K562 (cell line): ENCODE measurements around the gene SF3A2. TPM values are rescaled to one million over a fixed set of nuclear protein-coding genes. Genes with fewer than 3 reads are reported as not detected.
A peak's percentile ranks its signal among the peaks of the same experiment; 100 is the strongest.

Source experiments
- ATAC-seq: fragments of 200-7000 bp; cut with Tn5 transposase; 3 replicates; pipeline ENCODE4 v1.9.1; 2020; ENCODE audit warnings: moderate library complexity
- BruUV-seq: library from RNA; stranded (reverse); fragments of 400-500 nt; replicated peaks from 2 replicates; lab custom pipeline; 2021; lab: Mats Ljungman, UMichigan
- CTCF ChIA-PET: fragments of 300-600 bp; formaldehyde crosslinking; extraction: SDS; loops from one replicate; lab custom pipeline; 2021; ENCODE audit warnings: low intra/inter-chr PET ratio; lab: Yijun Ruan, JAX
- POLR2A ChIA-PET: fragments of 300-600, 350-650 bp; sonication (Branson Sonifier 250); formaldehyde crosslinking; extraction: SDS; loops from one replicate; lab custom pipeline; 2021; ENCODE audit warnings: antibody characterized with exemption, inconsistent platforms; lab: Yijun Ruan, JAX
- DNase-seq, 4 experiments: peaks; one replicate each; pipeline versions ENCODE4 v3.0.0 to v3.0.0-alpha.2; 2011 to 2018; ENCODE audit warnings: low spot score in 3 of 4, mixed read lengths in 3 of 4; ENCODE audit errors: extremely low read depth in 1 of 4
- FAIRE-seq: peaks from 2 replicates; lab custom pipeline; 2011; peaks lifted over from hg19 to GRCh38; lab: Jason Lieb, UNC
- H2AFZ ChIP-seq: 2 replicates; pipeline ENCODE4 v1.6.0; 2011; ENCODE audit warnings: low read depth, low read length, control low read depth, inconsistent platforms
- H3K27ac ChIP-seq: fragments of 200-600 bp; 3 replicates; pipeline ENCODE4 v1.8.0; 2011; ENCODE audit warnings: low read depth, mild to moderate bottlenecking, control low read depth, inconsistent platforms, low read length, moderate library complexity, mixed read lengths; ENCODE audit errors: extremely low read depth
- H3K27me3 ChIP-seq, 2 experiments: fragments of 300-600 bp in 1 of 2; 2 replicates in 1 of 2; 3 replicates in 1 of 2; pipeline versions ENCODE4 v1.6.0 to v1.8.0; 2011; ENCODE audit warnings: inconsistent platforms in 2 of 2, low read length in 2 of 2, mild to moderate bottlenecking in 1 of 2, mixed read lengths in 1 of 2, moderate library complexity in 1 of 2; ENCODE audit not compliant: control insufficient read depth in 2 of 2, insufficient read depth in 2 of 2
- H3K36me3 ChIP-seq: fragments of 300-600 bp; 3 replicates; pipeline ENCODE4 v1.8.0; 2011; ENCODE audit warnings: mild to moderate bottlenecking, low read length, inconsistent platforms; ENCODE audit not compliant: control insufficient read depth, insufficient read depth
- H3K4me1 ChIP-seq, 2 experiments: fragments of 200-600 bp in 1 of 2; replicated peaks in 1 of 2; 2 replicates in 1 of 2; 3 replicates in 1 of 2; pipeline versions ENCODE4 v1.5.1 to v1.8.0; 2011; ENCODE audit warnings: inconsistent platforms in 2 of 2, low read length in 2 of 2, mild to moderate bottlenecking in 1 of 2, mixed read lengths in 1 of 2, moderate library complexity in 1 of 2; ENCODE audit not compliant: control insufficient read depth in 2 of 2, insufficient read depth in 2 of 2
- H3K4me2 ChIP-seq: 2 replicates; pipeline ENCODE4 v1.6.1; 2011; ENCODE audit warnings: low read length, control low read depth, inconsistent platforms, mixed read lengths; ENCODE audit not compliant: insufficient read depth
- H3K4me3 ChIP-seq: fragments of 200-600 bp; sonication (generic), shearing (Covaris generic); 2 replicates; pipeline ENCODE4 v1.5.1; 2016; ENCODE audit warnings: control low read depth, inconsistent platforms
- H3K79me2 ChIP-seq: fragments of 200-600 bp; 3 replicates; pipeline ENCODE4 v1.8.0; 2011; ENCODE audit warnings: low read length, inconsistent platforms; ENCODE audit not compliant: control insufficient read depth, insufficient read depth
- H3K9ac ChIP-seq, 2 experiments: 2 replicates each; pipeline versions ENCODE4 v1.6.0 to v1.6.1; 2011; ENCODE audit warnings: low read depth in 2 of 2, low read length in 2 of 2, control low read depth in 1 of 2, inconsistent platforms in 1 of 2, mild to moderate bottlenecking in 1 of 2, mixed read lengths in 1 of 2; ENCODE audit not compliant: insufficient read depth in 1 of 2
- H3K9me1 ChIP-seq: one replicate; pipeline ENCODE4 v1.6.0; 2011; ENCODE audit warnings: inconsistent platforms, mild to moderate bottlenecking, low read length, moderate library complexity; ENCODE audit not compliant: control insufficient read depth, insufficient read depth
- H3K9me3 ChIP-seq: replicated peaks from 2 replicates; pipeline ENCODE4 v1.5.1; 2011; ENCODE audit warnings: low read depth, low read length, inconsistent platforms; ENCODE audit not compliant: control insufficient read depth, insufficient read depth
- H4K20me1 ChIP-seq: replicated peaks from 2 replicates; pipeline ENCODE4 v1.6.1; 2011; ENCODE audit warnings: low read length, inconsistent platforms, mixed read lengths; ENCODE audit not compliant: control insufficient read depth, insufficient read depth
- NFE2L1 ChIP-seq: fragments of 450-650 bp; IDR thresholded peaks from 2 replicates; pipeline ENCODE4 v1.6.1; 2016; ENCODE audit warnings: missing genetic modification characterization, low read depth, mild to moderate bottlenecking, missing compliant biosample characterization, moderate library complexity, borderline replicate concordance
- RBM22 ChIP-seq: fragments of 200-400 bp; formaldehyde crosslinking; IDR thresholded peaks from 2 replicates; pipeline ENCODE4 v1.6.1; 2018; ENCODE audit warnings: low read length, low read depth; ENCODE audit not compliant: poor library complexity, severe bottlenecking
- ZBTB33 ChIP-seq: sonication (generic); formaldehyde crosslinking; IDR thresholded peaks from 2 replicates; pipeline ENCODE4 v1.8.1; 2023; ENCODE audit warnings: mild to moderate bottlenecking, missing genetic modification reagents
- ZNF121 ChIP-seq: sonication (generic); formaldehyde crosslinking; conservative IDR thresholded peaks from 2 replicates; pipeline ENCODE4 v1.8.0; 2022; ENCODE audit warnings: missing genetic modification reagents
- ZNF589 ChIP-seq: fragments of 200-800 bp; sonication (Bioruptor generic); IDR thresholded peaks from 2 replicates; pipeline ENCODE4 v1.6.1; 2016; ENCODE audit warnings: low read depth, missing genetic modification characterization, missing compliant biosample characterization
- WGBS: fragments of 100-300 bp; shearing (Covaris generic); methylation state at CpG from one replicate; pipeline ENCODE4 v1.1.6; 2016; ENCODE audit warnings: low coverage, mixed read lengths; ENCODE audit not compliant: insufficient coverage; ENCODE audit errors: missing lambda C conversion rate; 5-methylcytosine and 5-hydroxymethylcytosine counted together
- in situ Hi-C: fragments of 300-500 bp; cut with MboI; formaldehyde crosslinking; loops from 4 replicates; pipeline ENCODE4 v1.15.0; 2018; ENCODE audit warnings: inconsistent platforms, mixed read lengths
- intact Hi-C: fragments of 100-400 bp; cut with micrococcal nuclease; formaldehyde crosslinking; loops from 2 replicates; pipeline ENCODE4 v1.14.2; 2022
- polyA plus RNA-seq, 8 experiments: library from polyadenylated mRNA; depleted of rRNA in 4 of 8; stranded (reverse) in 5 of 8; unstranded in 3 of 8; fragments of >200 nt; fragmentation: Nextera tagmentation in 2 of 8; fragmentation: Illumina TruSeq in 1 of 8; extraction: Ambion mirVana in 2 of 8; extraction: Trizol in 1 of 8; gene quantifications; 2 replicates each; pipeline versions ENCODE4 v1.2.1 to v1.2.3, GENCODE V29; 2011 to 2014; ENCODE audit warnings: inconsistent platforms in 1 of 8, missing spikeins in 1 of 8
- total RNA-seq, 7 experiments: library from RNA; depleted of rRNA in 6 of 7; stranded (reverse); fragments of >200 nt in 6 of 7; fragmentation: Illumina TruSeq in 2 of 7; extraction: Trizol in 2 of 7; gene quantifications; 2 replicates each; pipeline versions ENCODE4 v1.2.1 to v1.2.3, GENCODE V29; 2011 to 2021; ENCODE audit warnings: low replicate concordance in 1 of 7

SF3A2 gene
- total and polyA plus RNA-seq, 9 of the 15 experiments (the other 6 are each of a cell fraction or from before 2014, with no cell fraction given): 0.17 to 194 (median 22.8) TPM

- no peak for TF ChIP-seq ZNF589
Observed at GRCh38 chr19:2225415-2226050, 11.1 kb upstream of the SF3A2 start (continued).

GRCh38 chr19:2226051-2226839 lies 10.4 kb upstream of the SF3A2 start:
- no peaks in the 10 kb centered on the region for H3K27me3 ChIP-seq
- no peak overlapping the region for H3K9ac ChIP-seq
- POLR2A ChIA-PET: interaction anchor here (0.6 kb wide), 1 partner anchor 85 kb away, joined by 4 read pairs; no protein-coding TSS in a partner anchor
- CTCF ChIA-PET: no interaction called here
- no peak for DNase-seq
- in situ Hi-C loops: no loop called here
- no peak overlapping the region for H3K4me3 ChIP-seq
- no peak for ATAC-seq
- H3K27ac ChIP-seq: no peak overlapping the region
- no peaks in the 10 kb centered on the region for H3K9me1 ChIP-seq
- no peak for TF ChIP-seq NFE2L1 (tag)
- peak; percentile 47 for TF ChIP-seq ZNF121 (CRISPR knock-in tag)
- TF ChIP-seq ZBTB33 (CRISPR knock-in tag): peak; percentile 93
- TF ChIP-seq RBM22: peak; percentile 46
- peaks cover 0 to 48% of the 10 kb centered on the region in 2 experiments; a peak in 2 of 5 replicates for H3K4me1 ChIP-seq
- BruUV-seq: no TSS peak
- 96% methylated on average over 35 of the region's 59 CpGs for whole genome bisulfite sequencing
- intact Hi-C loops: no loop called here
- H2AFZ ChIP-seq: no peak overlapping the region
- no peaks in the 10 kb centered on the region for H3K9me3 ChIP-seq
- H3K4me2 ChIP-seq: no peak overlapping the region
- FAIRE-seq: no peak
- H3K36me3 ChIP-seq: peaks cover 91% of the 10 kb centered on the region; the same call in 2 of the 3 replicates
- H4K20me1 ChIP-seq: no peaks in the 10 kb centered on the region
- no peaks in the 10 kb centered on the region for H3K79me2 ChIP-seq
